Cortex of kidney (tissue), 1 donor: Measurements from ENCODE around the gene KCNS1.
"Not testable (repeated sequence)": the region's sequence is repeated elsewhere in the genome, so short reads cannot be mapped to it uniquely, and the experiment has no call there.

Experiments used
- DNase-seq: peaks from one replicate; lab custom pipeline; 2025; lab: John Stamatoyannopoulos, UW

The KCNS1 gene, protein sequence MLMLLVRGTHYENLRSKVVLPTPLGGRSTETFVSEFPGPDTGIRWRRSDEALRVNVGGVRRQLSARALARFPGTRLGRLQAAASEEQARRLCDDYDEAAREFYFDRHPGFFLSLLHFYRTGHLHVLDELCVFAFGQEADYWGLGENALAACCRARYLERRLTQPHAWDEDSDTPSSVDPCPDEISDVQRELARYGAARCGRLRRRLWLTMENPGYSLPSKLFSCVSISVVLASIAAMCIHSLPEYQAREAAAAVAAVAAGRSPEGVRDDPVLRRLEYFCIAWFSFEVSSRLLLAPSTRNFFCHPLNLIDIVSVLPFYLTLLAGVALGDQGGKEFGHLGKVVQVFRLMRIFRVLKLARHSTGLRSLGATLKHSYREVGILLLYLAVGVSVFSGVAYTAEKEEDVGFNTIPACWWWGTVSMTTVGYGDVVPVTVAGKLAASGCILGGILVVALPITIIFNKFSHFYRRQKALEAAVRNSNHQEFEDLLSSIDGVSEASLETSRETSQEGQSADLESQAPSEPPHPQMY

GRCh38 chr20:45100563-45101245 is at the start of gene KCNS1:
Gene KCNS1 (minus strand): TSS chr20:45101127. CDS start chr20:45099236, 1,891 bp downstream.
- DNase-seq: no peak

DNA sequence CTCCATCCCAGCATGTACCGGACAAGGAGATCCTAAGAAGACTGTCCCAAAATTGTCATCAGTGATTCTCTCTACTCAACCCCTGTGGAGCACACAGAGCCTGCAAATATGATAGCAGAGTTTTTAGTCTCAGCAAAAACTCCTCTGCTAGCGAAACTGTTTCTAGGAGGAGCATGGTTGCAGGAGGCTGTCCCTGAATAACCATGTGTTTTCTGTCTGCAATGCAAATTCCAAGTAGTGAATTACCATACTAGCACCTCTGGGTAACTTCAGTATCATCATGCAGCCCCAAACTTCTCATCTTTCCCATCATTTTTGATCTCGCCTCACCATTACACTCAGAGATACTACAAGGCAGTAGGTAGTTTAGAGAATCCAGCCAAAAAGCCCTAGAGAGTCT is 48.1 kb upstream of the KCNS1 start:
- DNase-seq: no peak

GRCh38 chr20:45140836-45141235 is 39.9 kb upstream of the KCNS1 start:
- no peak for DNase-seq

- not testable (repeated sequence) for DNase-seq
Observed at GRCh38 chr20:45139733-45140375, 38.9 kb upstream of the KCNS1 start.

DNA sequence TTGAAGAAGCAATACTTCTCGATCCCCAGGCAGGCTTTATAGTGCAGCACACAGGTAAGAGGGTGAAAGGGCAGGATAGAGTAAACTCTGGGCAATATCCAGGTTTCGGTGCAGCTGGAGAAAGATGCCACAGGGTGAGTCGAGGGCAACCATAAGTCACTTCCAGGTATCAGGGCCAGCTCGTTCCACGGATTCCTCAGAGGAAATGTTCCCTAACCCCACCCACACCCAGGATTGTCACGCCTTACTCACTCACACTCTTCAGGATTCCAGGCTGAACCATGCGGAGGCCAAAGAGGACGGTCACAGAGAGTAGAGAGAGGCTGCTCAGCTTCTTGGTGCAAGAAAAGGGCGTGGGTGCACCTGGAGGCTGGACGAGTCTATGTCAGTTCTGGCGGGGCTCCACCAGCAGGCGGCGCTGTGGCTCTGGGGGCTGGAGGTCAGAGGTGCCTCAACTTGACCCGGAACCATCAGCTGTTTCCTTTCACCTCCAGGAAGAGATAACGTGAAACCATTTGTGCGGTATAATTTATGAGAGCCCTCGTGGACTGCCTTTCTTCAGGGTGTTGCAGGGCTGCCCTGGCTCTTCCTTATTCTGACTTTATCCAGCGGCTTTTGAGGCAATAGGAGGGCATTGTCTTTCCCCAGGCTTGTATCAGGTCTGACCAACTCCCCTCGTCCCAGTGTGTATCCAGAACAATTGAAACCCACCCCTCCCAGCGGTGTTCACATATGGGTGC is 37.8 kb upstream of the KCNS1 start:
- no peak for DNase-seq

DNA sequence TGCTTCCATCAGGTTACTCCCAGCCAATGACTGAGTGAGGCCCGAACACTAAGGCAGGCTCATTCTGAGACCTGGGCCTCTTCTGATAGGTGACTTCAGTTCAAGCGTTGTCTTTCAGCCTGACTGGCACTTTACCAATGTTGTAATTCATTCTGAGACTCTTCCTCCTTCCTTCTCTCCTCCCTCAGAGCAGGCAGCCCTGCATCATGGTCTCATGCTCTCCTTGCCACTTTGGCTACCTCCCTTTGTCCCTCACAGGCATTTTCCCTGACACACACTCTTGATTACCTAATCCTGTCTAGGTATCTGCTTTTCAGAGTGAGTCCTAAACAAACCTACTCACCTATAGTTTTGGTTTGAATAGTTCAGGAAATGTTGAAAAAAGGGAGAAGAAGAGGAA is 36.0 kb upstream of the KCNS1 start:
- no peak for DNase-seq

DNA sequence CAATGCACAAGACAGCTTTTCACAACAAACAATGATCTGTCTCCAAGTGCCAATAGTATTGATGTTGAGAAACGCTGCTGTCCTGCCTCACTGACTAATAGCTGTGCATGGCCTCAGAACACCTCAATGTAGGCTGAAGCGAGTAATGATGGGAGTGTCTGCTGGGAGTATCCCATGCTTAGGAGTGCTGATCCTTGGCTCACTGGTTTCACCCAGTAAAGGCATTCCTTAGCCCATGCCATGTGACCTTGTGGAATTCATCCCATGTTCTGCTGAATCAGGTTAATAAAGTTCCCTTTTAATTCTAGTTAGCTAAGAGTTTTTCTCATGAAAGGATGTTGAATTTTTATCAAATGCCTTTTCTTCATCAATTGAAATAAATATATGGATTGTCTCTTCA is 27.2 kb upstream of the KCNS1 start:
- DNase-seq: no peak

GRCh38 chr20:45124365-45124764 is 23.4 kb upstream of the KCNS1 start, which contains the start of gene WFDC12:
Gene WFDC12 (minus strand): TSS chr20:45124465. CDS start chr20:45124447, 18 bp downstream.
- DNase-seq: no peak

- no peak for DNase-seq
Observed at GRCh38 chr20:45121388-45121787, 20.5 kb upstream of the KCNS1 start.

GRCh38 chr20:45119556-45120266 is 18.8 kb upstream of the KCNS1 start:
- DNase-seq: no peak

DNA sequence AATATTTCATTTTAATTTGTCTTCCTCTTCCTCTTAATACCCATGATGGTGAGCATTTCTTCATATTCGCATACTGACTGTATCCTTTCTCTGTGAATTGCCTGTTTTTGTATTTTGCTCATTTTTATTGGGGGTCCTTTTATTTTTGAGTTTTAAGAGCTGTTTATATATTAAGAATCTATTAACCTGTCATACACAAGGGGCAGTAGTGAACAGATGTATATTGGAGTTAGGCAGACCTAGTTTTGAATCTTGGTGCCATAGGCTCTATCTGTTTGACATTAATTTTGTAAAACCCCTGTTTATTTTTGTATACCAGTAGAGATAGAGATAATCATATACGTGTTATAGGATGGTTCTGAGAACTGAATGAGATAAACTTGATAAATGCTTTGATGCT is 17.1 kb upstream of the KCNS1 start:
- DNase-seq: no peak

DNA sequence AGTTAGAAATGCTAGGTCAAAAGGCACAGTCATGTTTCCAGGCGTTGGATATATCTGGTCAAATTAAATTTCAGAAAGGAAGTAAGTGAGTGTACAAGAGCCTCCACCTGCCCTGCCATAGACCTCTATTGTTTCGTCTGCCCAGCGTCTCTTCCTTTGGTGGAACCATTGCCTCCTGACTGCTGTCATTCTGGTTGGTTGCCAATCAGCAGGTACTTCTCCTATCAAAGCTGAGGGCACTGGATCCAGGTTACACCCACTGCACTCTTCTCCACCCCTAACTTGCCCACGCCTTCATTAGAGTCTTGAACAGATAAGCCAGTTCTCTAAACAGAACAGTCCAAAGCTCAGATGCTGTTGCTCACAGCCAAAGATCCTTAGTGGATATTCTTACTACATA is 16.7 kb upstream of the KCNS1 start:
- DNase-seq: no peak

DNA sequence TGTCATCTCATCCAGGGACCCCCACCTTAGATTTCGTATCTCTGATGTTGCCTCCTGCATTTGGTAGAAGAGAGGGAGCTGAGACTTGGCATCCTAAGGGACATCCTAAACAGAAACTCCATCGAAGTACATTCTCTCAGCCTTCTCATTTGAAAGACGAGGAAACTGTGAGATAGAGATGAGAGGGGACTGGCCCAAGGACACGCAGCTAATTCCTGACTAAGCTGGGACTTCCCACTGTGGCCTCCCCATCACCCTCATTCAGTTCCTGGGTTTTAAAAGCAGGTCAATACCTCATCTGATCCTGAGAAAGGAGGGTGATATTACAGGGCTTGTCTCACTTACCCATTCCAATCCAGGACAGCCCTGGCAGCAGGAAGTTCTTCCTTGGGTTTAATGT is 14.9 kb upstream of the KCNS1 start:
- DNase-seq: no peak

GRCh38 chr20:45115386-45115774 is 14.5 kb upstream of the KCNS1 start:
- DNase-seq: no peak

- no peak for DNase-seq
Observed at GRCh38 chr20:45114465-45115385, 13.8 kb upstream of the KCNS1 start, which contains the start of gene WFDC5. Gene WFDC5 (minus strand): TSS chr20:45115174. CDS start chr20:45115083, 91 bp downstream.

DNA sequence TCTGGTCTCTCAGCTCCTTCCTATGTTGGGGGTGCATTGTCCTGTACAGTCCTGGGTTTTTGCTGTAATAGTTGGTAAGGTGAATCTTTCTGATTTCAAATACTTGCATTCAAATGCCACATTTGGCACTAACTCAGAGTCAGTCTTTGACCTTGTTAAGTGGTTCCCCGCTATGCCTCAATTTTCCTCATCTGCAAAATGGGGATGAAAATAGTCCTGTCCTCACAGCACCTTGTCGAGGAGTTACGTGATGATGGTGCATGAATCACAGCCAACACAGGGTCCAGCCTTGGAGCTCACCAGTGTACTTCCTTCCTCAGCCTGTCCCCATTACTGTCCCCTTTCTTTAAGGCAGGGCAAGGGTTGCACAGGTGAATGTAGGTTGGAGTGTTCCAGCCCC is 12.9 kb upstream of the KCNS1 start:
- no peak for DNase-seq

GRCh38 chr20:45112754-45113153 is 11.8 kb upstream of the KCNS1 start:
- DNase-seq: no peak

GRCh38 chr20:45111799-45112471 is 11.0 kb upstream of the KCNS1 start:
- no peak for DNase-seq

GRCh38 chr20:45111285-45111684 is 10.4 kb upstream of the KCNS1 start:
- DNase-seq: no peak
